HL-60 (cell line): ENCODE measurements around the gene SS18.

Experiments used
- CTCF ChIP-seq: IDR thresholded peaks from one replicate; pipeline ENCODE4 v1.5.1; 2011; ENCODE audit warnings: low read length, control low read depth, inconsistent platforms; ENCODE audit not compliant: insufficient read depth
- GABPA ChIP-seq: IDR thresholded peaks from 2 replicates; pipeline ENCODE4 v1.6.1; 2012; ENCODE audit warnings: low read depth
- POLR2AphosphoS5 ChIP-seq: IDR thresholded peaks from 2 replicates; pipeline ENCODE4 v1.6.1; 2012; ENCODE audit warnings: low read depth
- REST ChIP-seq: IDR thresholded peaks from 2 replicates; pipeline ENCODE4 v1.6.1; 2012; ENCODE audit warnings: low read depth; ENCODE audit not compliant: insufficient replicate concordance
- SPI1 ChIP-seq: IDR thresholded peaks from 2 replicates; pipeline ENCODE4 v1.6.1; 2012; ENCODE audit warnings: low read depth, mild to moderate bottlenecking, borderline replicate concordance

GRCh38 chr18:26088487-26088886 is 1.9 kb downstream of the SS18 start:
- no peak for TF ChIP-seq REST
- no peak for TF ChIP-seq CTCF
- TF ChIP-seq POLR2AphosphoS5, result no peak
- no peak for TF ChIP-seq SPI1
- no peak for TF ChIP-seq GABPA
